Measurements from ENCODE around the gene THSD7B. TPM values are rescaled to one million over a fixed set of nuclear protein-coding genes. Genes with fewer than 3 reads are reported as not detected.

Gene THSD7B
- total and polyA plus RNA-seq, 2 of the 8 experiments (the other 6 are each of a cell fraction or from before 2014, with no cell fraction given): 0.60 to 2.9 TPM

- Histone ChIP-seq H3K27ac (ENCODE audit: low read depth, low read length) (no peak overlapping the region), H3K4me2 (ENCODE audit: insufficient read depth in 1 of 2, low read depth in 2 of 2, low read length in 2 of 2) (no peak overlapping the region), H3K36me3 (ENCODE audit: control insufficient read depth in 2 of 4, insufficient read depth in 4 of 4, low read length in 3 of 4) (no peaks in the 10 kb centered on the region), H3K9me3 (ENCODE audit: insufficient read depth in 2 of 2, low read depth in 1 of 2, low read length in 1 of 2) (no peaks in the 10 kb centered on the region), H4K5ac (ENCODE audit: insufficient read length, low read depth, low read length) (no peak overlapping the region), H3K18ac (ENCODE audit: extremely low read depth, low read length) (no peak overlapping the region), H2BK15ac (ENCODE audit: low read length) (no peak overlapping the region), H2BK20ac (ENCODE audit: low read length) (no peak overlapping the region), H2BK12ac (ENCODE audit: low read depth, low read length) (no peak overlapping the region), H3K79me2 (ENCODE audit: control insufficient read depth in 1 of 2, insufficient read depth in 2 of 2, low read length in 2 of 2) (no peaks in the 10 kb centered on the region), H3K27me3 (replicated peaks in 1 of 4; ENCODE audit: control insufficient read depth in 3 of 4, extremely low read depth in 1 of 4, insufficient read depth in 3 of 4, low read length in 3 of 4) (no peaks in the 10 kb centered on the region), H4K20me1 (replicated peaks in 1 of 2; ENCODE audit: control insufficient read depth in 1 of 2, insufficient read depth in 2 of 2, low read length in 2 of 2) (no peaks in the 10 kb centered on the region), H2BK5ac (ENCODE audit: low read depth, low read length) (no peak overlapping the region), H2AFZ (ENCODE audit: low read length) (no peak overlapping the region), H3K4me3 (ENCODE audit: extremely low read depth in 1 of 4, insufficient read depth in 2 of 4, low read depth in 3 of 4, low read length in 4 of 4) (no peak overlapping the region), H3K4me1 (replicated peaks in 1 of 4; ENCODE audit: control insufficient read depth in 3 of 4, insufficient read depth in 4 of 4, low read length in 3 of 4) (no peaks in the 10 kb centered on the region), H3K4ac (replicated peaks; ENCODE audit: insufficient read length, low read depth, low read length) (no peak overlapping the region), H3K79me1 (ENCODE audit: low read depth, low read length) (no peaks in the 10 kb centered on the region), H4K91ac (replicated peaks; ENCODE audit: insufficient read length, low read length) (no peak overlapping the region), H3K23ac (ENCODE audit: insufficient read length) (no peak overlapping the region), H4K8ac (ENCODE audit: extremely low read depth, insufficient read depth, low read length) (no peak overlapping the region), H3K56ac (replicated peaks; ENCODE audit: insufficient read length, low read depth, low read length) (no peak overlapping the region), H3K23me2 (ENCODE audit: low read depth, low read length) (no peaks in the 10 kb centered on the region), H3K14ac (ENCODE audit: insufficient read length) (no peak overlapping the region), H2AK5ac (ENCODE audit: low read depth, low read length) (no peak overlapping the region), H3K9ac (replicated peaks in 1 of 4; ENCODE audit: extremely low read depth in 1 of 4, low read depth in 3 of 4, low read length in 3 of 4) (no peak overlapping the region), H2BK120ac (replicated peaks; ENCODE audit: low read depth, low read length) (no peak overlapping the region)
- WGBS, 2 experiments (ENCODE audit: extremely low coverage in 1 of 2, insufficient coverage in 1 of 2, insufficient read length in 1 of 2, insufficient replicate concordance in 2 of 2, low coverage in 1 of 2, low lambda C conversion rate in 2 of 2, missing lambda C conversion rate in 1 of 2): 81% methylated on average over 1 of the region's 1 CpG; no CpG with 5 or more reads in 1 of the 2 experiments
- ChIA-PET CTCF (ENCODE audit: partially characterized antibody) (no interaction called here), POLR2A (ENCODE audit: partially characterized antibody) (no interaction called here)
- DNase-seq (ENCODE audit: low read depth in 1 of 2, low spot score in 2 of 2) (no peak), FAIRE-seq (no peak)
- TF ChIP-seq TEAD4 (IDR thresholded peaks at IDR 0.05; ENCODE audit: low read depth, low read length) (no peak), SIRT6 (IDR thresholded peaks at IDR 0.05; ENCODE audit: low read length) (no peak), KDM4A (IDR thresholded peaks at IDR 0.05; ENCODE audit: low read depth, low read length, severe bottlenecking) (no peak), HDAC6 (IDR thresholded peaks at IDR 0.05; ENCODE audit: low read depth, low read length) (no peak), ZNF274 (IDR thresholded peaks at IDR 0.05; ENCODE audit: borderline replicate concordance, extremely low read depth, low read length) (no peak), CBX8 (IDR thresholded peaks at IDR 0.05; ENCODE audit: borderline replicate concordance, low read depth, low read length) (no peak), CREB1 (IDR thresholded peaks at IDR 0.05) (no peak), ASH2L (IDR thresholded peaks at IDR 0.05; ENCODE audit: low read length) (no peak), SIN3A (conservative IDR thresholded peaks at IDR 0.05 in 1 of 2, IDR thresholded peaks at IDR 0.05 in 1 of 2; ENCODE audit: low read depth in 1 of 2, low read length in 2 of 2) (no peak), SIX5 (IDR thresholded peaks at IDR 0.05; ENCODE audit: low read depth, low read length) (no peak), BCL11A (IDR thresholded peaks at IDR 0.05; ENCODE audit: low read depth in 2 of 2, low read length in 2 of 2) (no peak), KDM1A (IDR thresholded peaks at IDR 0.05; ENCODE audit: borderline replicate concordance, low read length) (no peak), EP300 (IDR thresholded peaks at IDR 0.05; ENCODE audit: borderline replicate concordance in 1 of 2, low read depth in 2 of 2, low read length in 2 of 2) (no peak), JUN (IDR thresholded peaks at IDR 0.05; ENCODE audit: low read depth, low read length) (no peak)
- TF ChIP-seq, protein P1, sequence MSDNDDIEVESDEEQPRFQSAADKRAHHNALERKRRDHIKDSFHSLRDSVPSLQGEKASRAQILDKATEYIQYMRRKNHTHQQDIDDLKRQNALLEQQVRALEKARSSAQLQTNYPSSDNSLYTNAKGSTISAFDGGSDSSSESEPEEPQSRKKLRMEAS (IDR thresholded peaks at IDR 0.05): no peak
Measured at GRCh38 chr2:136828162-136828561, 62.8 kb downstream of the THSD7B start.
